Endothelial cell of hepatic sinusoid (primary cell): ENCODE data around the gene ACAP3.

Source experiments
- in situ Hi-C: cut with HindIII; loops from 2 replicates; pipeline ENCODE4 v1.10.0; 2017; ENCODE audit warnings: low sequenced_read_pairs

The ACAP3 gene

GRCh38 chr1:1272341-1273208 lies 35.2 kb downstream of the ACAP3 start:
- in situ Hi-C loops, result loop anchor here (10.0 kb wide), 1 partner anchor 102 kb away; the partner anchor contains the start of gene AURKAIP1

GRCh38 chr1:1270813-1271212 lies 36.9 kb downstream of the ACAP3 start:
- in situ Hi-C loops, result loop anchor here (10.0 kb wide), 1 partner anchor 104 kb away; the partner anchor contains the start of gene AURKAIP1

GRCh38 chr1:1268284-1268682 lies 39.4 kb downstream of the ACAP3 start:
- in situ Hi-C loops, result no loop called here

GRCh38 chr1:1267488-1268283 lies 40.0 kb downstream of the ACAP3 start:
- in situ Hi-C loops, result no loop called here

- in situ Hi-C loops, result no loop called here
Measured at GRCh38 chr1:1264868-1265272, 42.9 kb downstream of the ACAP3 start.

GRCh38 chr1:1264026-1264425 lies 43.7 kb downstream of the ACAP3 start:
- in situ Hi-C loops, result no loop called here

GRCh38 chr1:1262758-1263157 lies 45.0 kb downstream of the ACAP3 start:
- in situ Hi-C loops, result no loop called here

GRCh38 chr1:1262071-1262470 lies 45.7 kb downstream of the ACAP3 start:
- in situ Hi-C loops, result no loop called here

GRCh38 chr1:1260843-1261560 lies 46.7 kb downstream of the ACAP3 start:
- in situ Hi-C loops, result no loop called here

GRCh38 chr1:1259951-1260600 lies 47.7 kb downstream of the ACAP3 start:
- in situ Hi-C loops, result no loop called here

GRCh38 chr1:1259540-1259939 lies 48.2 kb downstream of the ACAP3 start:
- in situ Hi-C loops, result no loop called here

- in situ Hi-C loops, result no loop called here
Measured at GRCh38 chr1:1259119-1259488, 48.6 kb downstream of the ACAP3 start.

- in situ Hi-C loops, result no loop called here
Measured at GRCh38 chr1:1256956-1257871, 50.5 kb downstream of the ACAP3 start.

- in situ Hi-C loops, result no loop called here
Measured at GRCh38 chr1:1255611-1256010, 52.1 kb downstream of the ACAP3 start.

GRCh38 chr1:1255078-1255477 lies 52.7 kb downstream of the ACAP3 start:
- in situ Hi-C loops, result no loop called here

GRCh38 chr1:1254667-1254998 lies 53.1 kb downstream of the ACAP3 start:
- in situ Hi-C loops, result no loop called here

GRCh38 chr1:1253972-1254666 lies 53.6 kb downstream of the ACAP3 start:
- in situ Hi-C loops, result no loop called here

GRCh38 chr1:1253314-1253713 lies 54.4 kb downstream of the ACAP3 start:
- in situ Hi-C loops, result no loop called here

GRCh38 chr1:1250786-1251284 lies 56.9 kb downstream of the ACAP3 start:
- in situ Hi-C loops, result no loop called here
